Fibroblast of the aortic adventitia (primary cell): ENCODE measurements around the gene SPRED2. TPM values are rescaled to one million over a fixed set of nuclear protein-coding genes. Genes with fewer than 3 reads are reported as not detected.

Source experiments
- DNase-seq: peaks from one replicate; pipeline ENCODE4 v3.0.0-alpha.2; 2010; ENCODE audit warnings: low read depth
- H3K4me3 ChIP-seq: 2 replicates; pipeline ENCODE4 v1.5.1; 2011; ENCODE audit warnings: low read depth, mild to moderate bottlenecking, control low read depth, low read length, moderate library complexity
- total RNA-seq: library from RNA; depleted of rRNA; stranded (reverse); fragments of >200 nt; gene quantifications from 2 replicates; pipeline ENCODE4 v1.2.3, GENCODE V29; 2012; ENCODE audit warnings: low replicate concordance
- TF ChIP-seq, protein P1 (sequence below): IDR thresholded peaks from 2 replicates; pipeline ENCODE4 v1.5.1; 2011; ENCODE audit warnings: mild to moderate bottlenecking, low read length, control low read depth, inconsistent platforms; ENCODE audit not compliant: insufficient read depth

The SPRED2 gene
- total RNA-seq, 1 donor, result 20.6 TPM

DNA sequence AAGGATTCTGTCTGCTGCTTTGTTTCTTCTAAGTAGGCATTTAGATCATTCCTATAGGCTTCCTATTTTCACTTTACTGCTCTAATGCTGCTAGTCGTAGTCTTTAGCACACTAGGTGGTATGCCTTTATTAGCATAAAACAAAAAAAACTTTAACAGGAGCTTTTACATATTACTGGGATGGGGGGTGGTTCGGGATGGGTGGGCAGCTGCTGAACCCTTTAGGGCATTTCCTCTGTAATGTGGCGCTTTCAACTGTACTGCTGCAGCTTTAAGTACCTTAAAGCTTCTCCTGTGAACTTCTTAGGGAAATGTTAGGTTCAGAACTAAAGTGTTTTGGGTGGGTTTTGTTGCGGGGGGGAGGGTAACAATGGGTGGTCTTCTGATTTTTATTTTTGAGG is 163.4 kb downstream of the SPRED2 start:
- no peak overlapping the region for H3K4me3 ChIP-seq
- TF ChIP-seq, protein P1, sequence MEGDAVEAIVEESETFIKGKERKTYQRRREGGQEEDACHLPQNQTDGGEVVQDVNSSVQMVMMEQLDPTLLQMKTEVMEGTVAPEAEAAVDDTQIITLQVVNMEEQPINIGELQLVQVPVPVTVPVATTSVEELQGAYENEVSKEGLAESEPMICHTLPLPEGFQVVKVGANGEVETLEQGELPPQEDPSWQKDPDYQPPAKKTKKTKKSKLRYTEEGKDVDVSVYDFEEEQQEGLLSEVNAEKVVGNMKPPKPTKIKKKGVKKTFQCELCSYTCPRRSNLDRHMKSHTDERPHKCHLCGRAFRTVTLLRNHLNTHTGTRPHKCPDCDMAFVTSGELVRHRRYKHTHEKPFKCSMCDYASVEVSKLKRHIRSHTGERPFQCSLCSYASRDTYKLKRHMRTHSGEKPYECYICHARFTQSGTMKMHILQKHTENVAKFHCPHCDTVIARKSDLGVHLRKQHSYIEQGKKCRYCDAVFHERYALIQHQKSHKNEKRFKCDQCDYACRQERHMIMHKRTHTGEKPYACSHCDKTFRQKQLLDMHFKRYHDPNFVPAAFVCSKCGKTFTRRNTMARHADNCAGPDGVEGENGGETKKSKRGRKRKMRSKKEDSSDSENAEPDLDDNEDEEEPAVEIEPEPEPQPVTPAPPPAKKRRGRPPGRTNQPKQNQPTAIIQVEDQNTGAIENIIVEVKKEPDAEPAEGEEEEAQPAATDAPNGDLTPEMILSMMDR, result no peak
- DNase-seq, result no peak

DNA sequence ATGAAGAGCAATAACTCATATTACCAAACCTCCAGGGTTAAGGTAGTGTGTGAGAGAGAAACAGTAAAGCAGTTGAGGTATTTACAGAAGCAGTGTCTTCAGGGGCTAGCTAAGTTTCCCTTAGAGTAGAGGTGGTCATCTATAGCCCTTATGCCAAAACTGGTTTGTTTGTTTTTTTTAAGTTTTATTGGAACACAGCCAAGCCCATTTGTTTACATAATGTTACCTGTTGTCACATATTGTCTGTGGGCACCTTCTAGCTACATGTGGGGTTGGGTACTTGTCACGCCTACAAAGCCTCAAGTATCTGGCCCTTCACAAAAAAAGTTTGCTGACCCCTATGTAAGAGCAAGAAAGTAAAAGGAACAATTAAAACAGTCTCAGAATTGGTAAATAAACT is 165.4 kb downstream of the SPRED2 start:
- no peak overlapping the region for H3K4me3 ChIP-seq
- no peak for DNase-seq
- TF ChIP-seq, protein P1, result no peak

DNA sequence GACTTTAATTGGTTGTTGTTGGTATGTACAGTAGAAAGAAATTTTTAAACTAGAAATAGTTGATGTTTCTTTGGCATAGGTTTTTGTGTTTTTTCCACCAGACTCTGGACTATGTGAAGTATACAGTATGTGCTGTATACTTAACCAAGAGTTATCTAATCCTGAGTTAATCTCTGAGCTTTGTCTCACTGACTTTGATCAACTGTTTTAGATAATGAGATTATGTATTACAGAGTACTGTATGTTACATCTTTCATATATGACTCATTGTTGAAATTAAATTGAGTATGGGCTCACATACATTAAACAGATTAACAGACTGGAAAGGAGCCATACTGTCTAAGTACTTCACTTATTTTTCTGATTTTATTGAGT is 166.7 kb downstream of the SPRED2 start:
- DNase-seq, result no peak
- no peak overlapping the region for H3K4me3 ChIP-seq
- TF ChIP-seq, protein P1, result no peak

DNA sequence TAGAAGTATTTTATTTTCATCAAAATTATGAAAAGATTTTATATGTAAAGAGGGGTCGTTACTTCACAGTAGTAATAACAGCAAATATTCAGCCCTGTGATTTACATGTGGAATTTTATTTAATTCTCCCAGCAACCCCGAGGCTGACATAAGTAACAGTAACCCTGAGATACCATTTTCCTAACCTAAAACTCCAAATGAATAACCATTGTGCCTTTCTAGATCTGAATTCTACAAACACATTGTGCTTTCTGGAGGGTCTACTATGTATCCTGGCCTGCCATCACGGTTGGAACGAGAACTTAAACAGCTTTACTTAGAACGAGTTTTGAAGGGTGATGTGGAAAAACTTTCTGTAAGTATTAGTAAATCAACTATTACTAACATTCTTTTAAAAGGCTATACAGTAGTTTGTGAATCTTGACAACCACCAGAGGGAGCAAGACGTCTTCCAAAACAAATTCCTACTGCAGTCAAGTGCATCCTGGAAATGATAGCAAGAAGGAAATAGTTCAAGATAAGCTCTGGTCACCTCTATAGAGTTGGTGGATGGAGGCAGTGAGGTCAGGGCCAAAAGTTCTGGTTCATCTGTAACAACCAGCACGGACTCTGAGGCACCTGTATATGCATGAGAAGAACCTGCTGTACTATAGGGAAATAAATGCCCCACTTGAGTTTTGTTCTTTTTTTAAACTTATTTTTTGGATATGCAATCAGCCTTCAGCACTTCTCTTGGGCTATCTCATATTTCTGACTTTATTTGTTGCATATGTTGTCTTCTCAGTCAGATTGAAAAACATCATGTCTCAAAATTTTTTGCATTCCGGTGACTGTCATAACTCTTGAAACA is 167.4 kb downstream of the SPRED2 start:
- TF ChIP-seq, protein P1, result peak; percentile 63
- no peak overlapping the region for H3K4me3 ChIP-seq
- DNase-seq, result peak; percentile 94

DNA sequence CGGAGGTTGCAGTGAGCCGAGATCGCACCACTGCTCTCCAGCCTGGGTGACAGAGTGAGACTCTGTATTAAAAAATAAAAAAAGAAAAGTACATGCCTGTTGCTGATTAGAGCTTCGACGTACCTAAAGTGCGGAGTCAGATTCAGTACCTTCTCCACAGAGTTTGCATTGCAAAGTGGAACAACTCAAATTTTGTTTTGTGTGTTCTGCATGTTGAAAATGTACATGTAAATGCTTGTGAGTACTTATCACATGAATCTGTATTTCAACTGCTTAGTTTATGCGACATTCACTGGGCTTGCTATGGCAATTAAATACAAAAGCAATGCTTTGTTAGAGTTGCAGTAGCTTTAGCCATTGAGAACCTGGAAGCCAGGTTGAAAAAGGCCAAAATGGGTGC is 168.4 kb downstream of the SPRED2 start:
- no peak overlapping the region for H3K4me3 ChIP-seq
- TF ChIP-seq, protein P1, result no peak
- no peak for DNase-seq

DNA sequence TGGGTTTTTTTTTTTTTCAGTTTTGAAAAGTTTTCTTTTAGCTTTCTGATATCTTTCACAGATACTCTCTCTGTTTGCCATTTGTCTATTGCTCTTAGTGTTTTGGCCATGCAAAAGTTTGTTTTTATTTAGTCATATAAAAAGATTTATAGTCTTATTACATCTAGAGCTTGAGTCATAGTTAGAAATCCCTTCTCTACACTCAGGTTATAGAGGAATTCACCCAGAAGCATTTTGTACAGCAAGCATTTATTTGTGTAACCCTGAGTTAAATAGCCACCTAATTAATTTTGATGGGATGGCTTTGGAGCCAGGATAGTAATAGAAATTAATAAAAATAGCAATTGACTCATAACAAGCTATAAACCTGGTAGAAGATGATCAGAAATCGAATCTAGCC is 169.1 kb downstream of the SPRED2 start:
- no peak for DNase-seq
- TF ChIP-seq, protein P1, result no peak

More for the DNA sequence above, 169.1 kb downstream of the SPRED2 start:
- H3K4me3 ChIP-seq, result no peak overlapping the region
